ENCODE measurements around the gene IGF2.

- no peak for TF ChIP-seq POLR2A (IDR thresholded peaks at IDR 0.05; ENCODE audit: control extremely low read depth in 1 of 2, low read depth in 2 of 2, low read length in 2 of 2)
- no peak for TF ChIP-seq CBX8 (IDR thresholded peaks at IDR 0.05; ENCODE audit: borderline replicate concordance, low read depth, low read length)
- no peak for TF ChIP-seq EP300 (IDR thresholded peaks at IDR 0.05; ENCODE audit: borderline replicate concordance in 1 of 2, low read depth in 2 of 2, low read length in 2 of 2)
- TF ChIP-seq GABPA (IDR thresholded peaks at IDR 0.05; ENCODE audit: borderline replicate concordance, insufficient read depth, low read length): no peak
- no peak for TF ChIP-seq CTCF (IDR thresholded peaks at IDR 0.05; ENCODE audit: control extremely low read depth in 1 of 3, insufficient read depth in 1 of 3, low read depth in 1 of 3, low read length in 3 of 3)
- TF ChIP-seq ATF3 (IDR thresholded peaks at IDR 0.05; ENCODE audit: insufficient read depth, low read depth, low read length): no peak
- no peak for TF ChIP-seq SUZ12 (IDR thresholded peaks at IDR 0.05; ENCODE audit: low read length)
- no peak for TF ChIP-seq EGR1 (IDR thresholded peaks at IDR 0.05; ENCODE audit: borderline replicate concordance, low read depth, low read length)
- no peak for TF ChIP-seq SIN3A (conservative IDR thresholded peaks at IDR 0.05 in 1 of 2, IDR thresholded peaks at IDR 0.05 in 1 of 2; ENCODE audit: low read depth in 1 of 2, low read length in 2 of 2)
- no peak for TF ChIP-seq GTF2F1 (IDR thresholded peaks at IDR 0.05; ENCODE audit: borderline replicate concordance, low read depth, low read length)
- TF ChIP-seq YY1 (IDR thresholded peaks at IDR 0.05; ENCODE audit: low read depth, low read length): no peak
- TF ChIP-seq USF2 (IDR thresholded peaks at IDR 0.05; ENCODE audit: low read length): no peak
- TF ChIP-seq JUND (IDR thresholded peaks at IDR 0.05; ENCODE audit: low read length): no peak
- no peak for TF ChIP-seq TAF1 (IDR thresholded peaks at IDR 0.05; ENCODE audit: low read depth, low read length)
These were observed 31.7 kb downstream of the IGF2 start for GRCh38 chr11:2107521-2107920.

Data from H1 (cell line).